GM12891 (cell line): ENCODE results near the gene CNN2.

Experiments
- PAX5 ChIP-seq: IDR thresholded peaks from 2 replicates; pipeline ENCODE4 v1.6.1; 2011; ENCODE audit warnings: low read length, moderate library complexity, mild to moderate bottlenecking; ENCODE audit not compliant: insufficient read depth, severe bottlenecking
- POLR2A ChIP-seq: IDR thresholded peaks from 2 replicates; pipeline ENCODE4 v1.6.1; 2011; ENCODE audit warnings: low read depth, low read length, control low read depth
- POLR2AphosphoS5 ChIP-seq: IDR thresholded peaks from 2 replicates; pipeline ENCODE4 v1.6.1; 2011; ENCODE audit warnings: low read depth, low read length, control low read depth
- SPI1 ChIP-seq: IDR thresholded peaks from 2 replicates; pipeline ENCODE4 v1.6.1; 2011; ENCODE audit warnings: low read depth, low read length, control low read depth
- TAF1 ChIP-seq: IDR thresholded peaks from 2 replicates; pipeline ENCODE4 v1.6.1; 2011; ENCODE audit warnings: low read depth, low read length, control low read depth

- TF ChIP-seq POLR2AphosphoS5, result no peak
- no peak for TF ChIP-seq POLR2A
- no peak for TF ChIP-seq TAF1
- TF ChIP-seq SPI1, result no peak
- no peak for TF ChIP-seq PAX5
Observed at GRCh38 chr19:1046117-1046626, 19.8 kb downstream of the CNN2 start.
